ENCODE data around the gene PKN2.

PKN2 gene

GRCh38 chr1:88787023-88787903, 103.2 kb downstream of the PKN2 start:
- DNase-seq (ENCODE audit: low spot score): no peak
- no peak overlapping the region for H3K14ac ChIP-seq (ENCODE audit: low read length)
- no peak overlapping the region for H3K23ac ChIP-seq (ENCODE audit: low read depth, low read length, poor library complexity)
- H3K18ac ChIP-seq (ENCODE audit: low read length): no peak overlapping the region
- H3K4ac ChIP-seq (ENCODE audit: low read length): no peak overlapping the region
- WGBS, 2 donors (ENCODE audit: extremely low coverage in 2 of 2, insufficient read length in 2 of 2, insufficient replicate concordance in 1 of 2): no CpG with 5 or more reads among the region's 3 CpGs
- no peaks in the 10 kb centered on the region for H3K27me3 ChIP-seq (ENCODE audit: control insufficient read depth in 3 of 3, insufficient read depth in 3 of 3, low read depth in 1 of 3, low read length in 3 of 3)
- no peak overlapping the region for H2BK5ac ChIP-seq (ENCODE audit: low read length)
- H2AK5ac ChIP-seq (ENCODE audit: low read depth, low read length): no peak overlapping the region
- no peak overlapping the region for H4K8ac ChIP-seq (ENCODE audit: low read depth, low read length)
- no peaks in the 10 kb centered on the region for H3K4me1 ChIP-seq (ENCODE audit: control insufficient read depth in 2 of 2, insufficient read depth in 1 of 2, low read depth in 1 of 2, low read length in 2 of 2)
- H2BK15ac ChIP-seq (ENCODE audit: low read length): no peak overlapping the region
- no peak overlapping the region for H4K91ac ChIP-seq (ENCODE audit: low read depth, low read length, poor library complexity)
- no peak overlapping the region for H3K27ac ChIP-seq (replicated peaks; ENCODE audit: low read length)
- H3K4me2 ChIP-seq (ENCODE audit: insufficient read depth, low read length, poor library complexity, severe bottlenecking): no peak overlapping the region
- H2AFZ ChIP-seq (ENCODE audit: low read length): no peak overlapping the region
- no peak overlapping the region for H2BK12ac ChIP-seq (ENCODE audit: low read length)
- no peak overlapping the region for H3K9ac ChIP-seq (ENCODE audit: low read depth, low read length, poor library complexity)
- peaks cover 11 to 97% of the 10 kb centered on the region in 2 donors for H3K36me3 ChIP-seq (replicated peaks in 1 of 2; ENCODE audit: control insufficient read depth in 2 of 2, insufficient read depth in 2 of 2, low read length in 2 of 2)
- no peaks in the 10 kb centered on the region for H3K9me3 ChIP-seq (replicated peaks in 1 of 2; ENCODE audit: control insufficient read depth in 2 of 2, insufficient read depth in 1 of 2, low read depth in 1 of 2, low read length in 2 of 2)
- H2BK120ac ChIP-seq (ENCODE audit: low read depth, low read length): no peak overlapping the region
- no peak overlapping the region for H3K4me3 ChIP-seq (ENCODE audit: low read length in 2 of 2)
- H3K79me1 ChIP-seq (ENCODE audit: low read depth, low read length): no peaks in the 10 kb centered on the region

GRCh38 chr1:88791192-88791591, 107.1 kb downstream of the PKN2 start:
- no peak overlapping the region for H3K18ac ChIP-seq (ENCODE audit: low read length)
- no peak overlapping the region for H4K91ac ChIP-seq (ENCODE audit: low read depth, low read length, poor library complexity)
- H2BK15ac ChIP-seq (ENCODE audit: low read length): no peak overlapping the region
- H3K27ac ChIP-seq (replicated peaks; ENCODE audit: low read length): no peak overlapping the region
- H3K14ac ChIP-seq (ENCODE audit: low read length): no peak overlapping the region
- no peak overlapping the region for H2AK5ac ChIP-seq (ENCODE audit: low read depth, low read length)
- H3K9ac ChIP-seq (ENCODE audit: low read depth, low read length, poor library complexity): no peak overlapping the region
- H2BK120ac ChIP-seq (ENCODE audit: low read depth, low read length): no peak overlapping the region
- peaks cover 7 to 95% of the 10 kb centered on the region in 2 donors for H3K36me3 ChIP-seq (replicated peaks in 1 of 2; ENCODE audit: control insufficient read depth in 2 of 2, insufficient read depth in 2 of 2, low read length in 2 of 2)
- no peak overlapping the region for H2BK5ac ChIP-seq (ENCODE audit: low read length)
- no peak overlapping the region for H2AFZ ChIP-seq (ENCODE audit: low read length)
- H2BK12ac ChIP-seq (ENCODE audit: low read length): no peak overlapping the region
- DNase-seq (ENCODE audit: low spot score): no peak
- no peaks in the 10 kb centered on the region for H3K27me3 ChIP-seq (ENCODE audit: control insufficient read depth in 3 of 3, insufficient read depth in 3 of 3, low read depth in 1 of 3, low read length in 3 of 3)
- no peak overlapping the region for H3K4me3 ChIP-seq (ENCODE audit: low read length in 2 of 2)
- no peak overlapping the region for H3K4me2 ChIP-seq (ENCODE audit: insufficient read depth, low read length, poor library complexity, severe bottlenecking)
- no peak overlapping the region for H4K8ac ChIP-seq (ENCODE audit: low read depth, low read length)
- no peaks in the 10 kb centered on the region for H3K79me1 ChIP-seq (ENCODE audit: low read depth, low read length)
- H3K9me3 ChIP-seq (replicated peaks in 1 of 2; ENCODE audit: control insufficient read depth in 2 of 2, insufficient read depth in 1 of 2, low read depth in 1 of 2, low read length in 2 of 2): no peaks in the 10 kb centered on the region
- no CpG with 5 or more reads among the region's 4 CpGs for WGBS, 2 donors (ENCODE audit: extremely low coverage in 2 of 2, insufficient read length in 2 of 2, insufficient replicate concordance in 1 of 2)
- H3K23ac ChIP-seq (ENCODE audit: low read depth, low read length, poor library complexity): no peak overlapping the region
- H3K4me1 ChIP-seq (ENCODE audit: control insufficient read depth in 2 of 2, insufficient read depth in 1 of 2, low read depth in 1 of 2, low read length in 2 of 2): no peaks in the 10 kb centered on the region
- no peak overlapping the region for H3K4ac ChIP-seq (ENCODE audit: low read length)

- Histone ChIP-seq H3K27me3 (ENCODE audit: control insufficient read depth in 3 of 3, insufficient read depth in 3 of 3, low read depth in 1 of 3, low read length in 3 of 3) (no peaks in the 10 kb centered on the region), H3K36me3 (replicated peaks in 1 of 2; ENCODE audit: control insufficient read depth in 2 of 2, insufficient read depth in 2 of 2, low read length in 2 of 2) (peaks cover 6 to 96% of the 10 kb centered on the region in 2 donors), H3K4ac (ENCODE audit: low read length) (no peak overlapping the region), H2BK12ac (ENCODE audit: low read length) (no peak overlapping the region), H2AFZ (ENCODE audit: low read length) (no peak overlapping the region), H3K18ac (ENCODE audit: low read length) (no peak overlapping the region), H3K9ac (ENCODE audit: low read depth, low read length, poor library complexity) (no peak overlapping the region), H2AK5ac (ENCODE audit: low read depth, low read length) (no peak overlapping the region), H3K4me1 (ENCODE audit: control insufficient read depth in 2 of 2, insufficient read depth in 1 of 2, low read depth in 1 of 2, low read length in 2 of 2) (no peaks in the 10 kb centered on the region), H3K4me2 (ENCODE audit: insufficient read depth, low read length, poor library complexity, severe bottlenecking) (no peak overlapping the region), H2BK15ac (ENCODE audit: low read length) (no peak overlapping the region), H3K79me1 (ENCODE audit: low read depth, low read length) (no peaks in the 10 kb centered on the region), H2BK5ac (ENCODE audit: low read length) (no peak overlapping the region), H4K8ac (ENCODE audit: low read depth, low read length) (no peak overlapping the region), H3K23ac (ENCODE audit: low read depth, low read length, poor library complexity) (no peak overlapping the region), H3K14ac (ENCODE audit: low read length) (no peak overlapping the region), H4K91ac (ENCODE audit: low read depth, low read length, poor library complexity) (no peak overlapping the region), H3K9me3 (replicated peaks in 1 of 2; ENCODE audit: control insufficient read depth in 2 of 2, insufficient read depth in 1 of 2, low read depth in 1 of 2, low read length in 2 of 2) (peaks cover 2 to 20% of the 10 kb centered on the region in 2 donors), H3K4me3 (ENCODE audit: low read length in 2 of 2) (no peak overlapping the region), H3K27ac (replicated peaks; ENCODE audit: low read length) (no peak overlapping the region), H2BK120ac (ENCODE audit: low read depth, low read length) (no peak overlapping the region)
- DNase-seq (ENCODE audit: low spot score): no peak
- no CpG with 5 or more reads among the region's 2 CpGs for WGBS, 2 donors (ENCODE audit: extremely low coverage in 2 of 2, insufficient read length in 2 of 2, insufficient replicate concordance in 1 of 2)
These were observed 115.4 kb downstream of the PKN2 start for GRCh38 chr1:88799491-88799890.

- Histone ChIP-seq H2AK5ac (ENCODE audit: low read depth, low read length) (no peak overlapping the region), H3K4me1 (ENCODE audit: control insufficient read depth in 2 of 2, insufficient read depth in 1 of 2, low read depth in 1 of 2, low read length in 2 of 2) (no peaks in the 10 kb centered on the region), H3K9ac (ENCODE audit: low read depth, low read length, poor library complexity) (no peak overlapping the region), H3K36me3 (replicated peaks in 1 of 2; ENCODE audit: control insufficient read depth in 2 of 2, insufficient read depth in 2 of 2, low read length in 2 of 2) (peaks cover 7 to 96% of the 10 kb centered on the region in 2 donors), H3K4me3 (ENCODE audit: low read length in 2 of 2) (no peak overlapping the region), H2BK12ac (ENCODE audit: low read length) (no peak overlapping the region), H2AFZ (ENCODE audit: low read length) (no peak overlapping the region), H3K79me1 (ENCODE audit: low read depth, low read length) (no peaks in the 10 kb centered on the region), H2BK15ac (ENCODE audit: low read length) (no peak overlapping the region), H4K91ac (ENCODE audit: low read depth, low read length, poor library complexity) (no peak overlapping the region), H4K8ac (ENCODE audit: low read depth, low read length) (no peak overlapping the region), H2BK120ac (ENCODE audit: low read depth, low read length) (no peak overlapping the region), H2BK5ac (ENCODE audit: low read length) (no peak overlapping the region), H3K27ac (replicated peaks; ENCODE audit: low read length) (no peak overlapping the region), H3K9me3 (replicated peaks in 1 of 2; ENCODE audit: control insufficient read depth in 2 of 2, insufficient read depth in 1 of 2, low read depth in 1 of 2, low read length in 2 of 2) (peaks cover 2 to 20% of the 10 kb centered on the region in 2 donors), H3K18ac (ENCODE audit: low read length) (no peak overlapping the region), H3K4ac (ENCODE audit: low read length) (no peak overlapping the region), H3K23ac (ENCODE audit: low read depth, low read length, poor library complexity) (no peak overlapping the region), H3K4me2 (ENCODE audit: insufficient read depth, low read length, poor library complexity, severe bottlenecking) (no peak overlapping the region), H3K14ac (ENCODE audit: low read length) (no peak overlapping the region), H3K27me3 (ENCODE audit: control insufficient read depth in 3 of 3, insufficient read depth in 3 of 3, low read depth in 1 of 3, low read length in 3 of 3) (no peaks in the 10 kb centered on the region)
- DNase-seq (ENCODE audit: low spot score): no peak
- no CpG with 5 or more reads among the region's 5 CpGs for WGBS, 2 donors (ENCODE audit: extremely low coverage in 2 of 2, insufficient read length in 2 of 2, insufficient replicate concordance in 1 of 2)
These were observed 116.4 kb downstream of the PKN2 start for GRCh38 chr1:88800382-88801051.

Measured in neuronal stem cell (in vitro differentiated cells).